ENCODE measurements around the gene PDE1A.

GRCh38 chr2:182384860-182385259 lies 42.0 kb downstream of the PDE1A start:
- TF ChIP-seq CTCF (IDR thresholded peaks at IDR 0.05) = no peak
- no peak for TF ChIP-seq POLR2A (IDR thresholded peaks at IDR 0.05)

Data from uterus (tissue), 2 donors.